Subcutaneous abdominal adipose tissue (tissue), 5 donors: ENCODE results near the gene PAPPA2.

Experiments used
- H3K27ac ChIP-seq: one replicate; pipeline ENCODE4 v1.7.0; 2013; ENCODE audit warnings: low read depth, mild to moderate bottlenecking, inconsistent platforms, low read length, moderate library complexity
- H3K27me3 ChIP-seq, 5 donors: one replicate each; pipeline ENCODE4 v1.7.0; 2013; ENCODE audit warnings: low read length in 5 of 5, inconsistent platforms in 1 of 5; ENCODE audit not compliant: control insufficient read depth in 5 of 5, insufficient read depth in 4 of 5
- H3K36me3 ChIP-seq, 5 donors: one replicate each; pipeline ENCODE4 v1.7.0; 2013; ENCODE audit warnings: low read length in 5 of 5; ENCODE audit not compliant: control insufficient read depth in 5 of 5, insufficient read depth in 5 of 5
- H3K4me1 ChIP-seq, 5 donors: one replicate each; pipeline ENCODE4 v1.7.0; 2013; ENCODE audit warnings: low read length in 5 of 5, mild to moderate bottlenecking in 3 of 5, moderate library complexity in 1 of 5; ENCODE audit not compliant: control insufficient read depth in 5 of 5, insufficient read depth in 5 of 5
- H3K4me3 ChIP-seq, 5 donors: one replicate each; pipeline ENCODE4 v1.7.0; 2013; ENCODE audit warnings: low read length in 5 of 5, low read depth in 1 of 5
- H3K9ac ChIP-seq, 5 donors: one replicate each; pipeline ENCODE4 v1.7.0; 2013; ENCODE audit warnings: low read length in 5 of 5, mild to moderate bottlenecking in 4 of 5, moderate library complexity in 3 of 5
- H3K9me3 ChIP-seq, 5 donors: one replicate each; pipeline ENCODE4 v1.7.0; 2013; ENCODE audit warnings: low read length in 5 of 5; ENCODE audit not compliant: control insufficient read depth in 5 of 5
- donor health status: healthy.
- donor health status: healthy.
- donor health status: healthy.
- donor health status: healthy.
- donor health status: healthy.

PAPPA2 gene

DNA sequence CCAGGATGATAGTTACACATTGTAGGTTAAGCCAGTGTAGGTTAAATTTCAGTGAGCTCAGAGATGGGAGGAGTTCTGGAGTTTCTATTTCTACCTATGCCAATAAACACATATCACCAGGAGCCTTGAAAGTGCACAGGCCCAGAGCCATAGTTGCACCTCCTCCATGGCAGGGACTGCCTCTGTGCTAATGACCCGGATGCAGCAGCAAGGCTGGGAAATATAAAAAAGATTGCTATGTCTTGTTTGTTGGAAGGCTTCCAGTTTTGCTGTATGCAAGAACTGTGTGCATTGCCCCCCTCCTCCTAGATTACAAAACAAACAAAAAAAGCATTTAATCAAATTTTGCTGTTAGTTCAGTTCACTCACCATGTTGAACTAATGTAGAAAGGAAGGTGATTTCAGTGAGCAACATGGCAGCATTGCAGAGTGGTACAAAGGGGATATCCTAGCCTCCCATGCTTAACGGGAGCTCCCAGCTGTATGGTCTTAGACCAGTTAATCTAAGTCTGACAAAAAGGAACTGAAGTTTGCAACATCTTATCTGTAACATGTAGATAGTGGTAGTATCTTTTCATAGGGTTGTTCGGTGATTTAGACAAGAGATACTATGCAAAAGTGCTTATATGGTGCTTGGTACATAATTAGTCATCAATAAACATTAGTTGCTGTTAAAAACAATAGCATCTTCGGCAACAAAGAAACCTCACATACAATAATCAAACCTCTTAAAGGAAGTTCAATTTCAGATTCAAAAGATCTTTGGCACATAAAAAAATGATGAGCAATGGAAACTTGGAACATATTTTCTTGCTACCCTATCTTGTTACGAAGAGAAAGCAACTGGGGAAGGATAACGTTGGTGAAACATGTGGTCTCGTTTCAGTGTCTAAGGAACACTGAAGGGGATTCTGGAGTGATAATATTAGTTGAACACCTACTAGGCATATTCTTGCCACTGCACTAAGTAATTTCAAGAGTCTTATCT lies 392.1 kb downstream of the PAPPA2 start:
- H3K36me3 ChIP-seq = no peaks in the 10 kb centered on the region
- H3K27ac ChIP-seq = no peak overlapping the region
- no peaks in the 10 kb centered on the region for H3K4me1 ChIP-seq
- H3K27me3 ChIP-seq = no peaks in the 10 kb centered on the region
- H3K9ac ChIP-seq = no peak overlapping the region
- H3K4me3 ChIP-seq = no peak overlapping the region
- no peaks in the 10 kb centered on the region for H3K9me3 ChIP-seq

GRCh38 chr1:176857632-176858031 lies 394.7 kb downstream of the PAPPA2 start:
- Histone ChIP-seq H3K9ac (no peak overlapping the region), H3K4me3 (no peak overlapping the region), H3K27me3 (no peaks in the 10 kb centered on the region), H3K36me3 (no peaks in the 10 kb centered on the region), H3K27ac (no peak overlapping the region), H3K4me1 (no peaks in the 10 kb centered on the region), H3K9me3 (no peaks in the 10 kb centered on the region)

GRCh38 chr1:176858433-176858916 lies 395.5 kb downstream of the PAPPA2 start:
- no peak overlapping the region for H3K4me3 ChIP-seq
- H3K4me1 ChIP-seq = no peaks in the 10 kb centered on the region
- H3K27ac ChIP-seq = no peak overlapping the region
- H3K27me3 ChIP-seq = no peaks in the 10 kb centered on the region
- no peaks in the 10 kb centered on the region for H3K9me3 ChIP-seq
- no peak overlapping the region for H3K9ac ChIP-seq
- H3K36me3 ChIP-seq = no peaks in the 10 kb centered on the region

DNA sequence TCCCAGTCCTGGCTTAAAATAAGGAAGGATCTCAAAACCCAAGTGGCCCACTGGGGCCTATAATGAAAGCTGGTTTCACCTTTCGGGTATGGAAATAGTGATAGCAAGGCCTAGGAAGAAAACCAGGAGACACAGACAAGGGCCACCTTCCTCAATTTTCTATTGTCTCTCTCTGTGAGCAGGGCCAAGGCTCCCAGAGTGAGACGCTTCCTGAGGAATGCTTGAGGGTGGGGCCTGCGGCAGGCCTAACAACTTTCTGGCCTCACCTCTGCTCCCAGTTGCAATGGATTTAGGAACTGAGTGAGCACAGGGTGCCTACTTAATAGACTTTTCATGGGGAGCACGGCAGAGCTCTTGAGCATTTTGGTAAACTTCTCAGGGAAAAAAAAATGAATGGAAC lies 400.6 kb downstream of the PAPPA2 start:
- Histone ChIP-seq H3K27me3 (peaks cover 0 to 4% (median 0%) of the 10 kb centered on the region in 5 donors), H3K9me3 (no peaks in the 10 kb centered on the region), H3K4me3 (no peak overlapping the region), H3K36me3 (no peaks in the 10 kb centered on the region), H3K4me1 (no peaks in the 10 kb centered on the region), H3K27ac (no peak overlapping the region), H3K9ac (no peak overlapping the region)

- peaks cover 0 to 4% (median 0%) of the 10 kb centered on the region in 5 donors for H3K27me3 ChIP-seq
- no peaks in the 10 kb centered on the region for H3K36me3 ChIP-seq
- no peak overlapping the region for H3K9ac ChIP-seq
- H3K9me3 ChIP-seq = no peaks in the 10 kb centered on the region
- H3K4me3 ChIP-seq = no peak overlapping the region
- H3K27ac ChIP-seq = no peak overlapping the region
- no peaks in the 10 kb centered on the region for H3K4me1 ChIP-seq
Observed at GRCh38 chr1:176864211-176864610, 401.2 kb downstream of the PAPPA2 start.

DNA sequence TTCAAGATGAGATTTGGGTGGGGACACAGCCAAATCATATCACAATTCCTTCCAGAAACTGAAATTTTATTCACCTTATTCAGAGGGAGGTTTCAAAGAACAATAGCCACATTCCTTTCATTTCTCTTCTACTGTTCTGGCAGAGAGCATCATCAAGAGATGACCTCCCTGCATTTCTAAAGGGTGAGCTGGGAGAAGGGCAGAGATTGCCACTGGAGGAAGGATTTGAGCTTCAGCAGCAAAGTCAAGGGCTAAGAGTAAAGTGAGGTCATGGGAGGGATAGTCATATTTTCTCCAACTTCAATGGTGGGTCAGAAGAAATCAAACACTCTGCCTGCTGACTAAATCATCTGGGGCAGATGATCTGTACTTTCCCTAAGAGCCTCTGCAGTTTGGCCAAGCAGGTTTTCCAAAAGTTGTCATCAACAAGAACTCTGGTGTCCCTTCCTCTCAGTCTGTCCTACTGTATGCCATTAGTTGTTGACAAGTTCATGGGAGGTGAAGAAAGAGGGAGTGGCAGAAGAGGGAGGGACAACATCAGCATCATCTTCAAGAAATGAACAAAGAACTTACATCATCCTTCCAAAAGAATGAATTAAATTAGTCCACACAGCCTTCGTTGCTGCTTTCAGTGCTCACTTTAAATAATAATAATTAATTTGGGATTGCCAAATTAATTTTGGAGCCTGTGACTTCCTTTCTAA lies 403.2 kb downstream of the PAPPA2 start:
- Histone ChIP-seq H3K27ac (no peak overlapping the region), H3K36me3 (no peaks in the 10 kb centered on the region), H3K4me1 (no peaks in the 10 kb centered on the region), H3K9me3 (no peaks in the 10 kb centered on the region), H3K27me3 (peaks cover 0 to 4% (median 0%) of the 10 kb centered on the region in 5 donors), H3K4me3 (no peak overlapping the region), H3K9ac (no peak overlapping the region)

DNA sequence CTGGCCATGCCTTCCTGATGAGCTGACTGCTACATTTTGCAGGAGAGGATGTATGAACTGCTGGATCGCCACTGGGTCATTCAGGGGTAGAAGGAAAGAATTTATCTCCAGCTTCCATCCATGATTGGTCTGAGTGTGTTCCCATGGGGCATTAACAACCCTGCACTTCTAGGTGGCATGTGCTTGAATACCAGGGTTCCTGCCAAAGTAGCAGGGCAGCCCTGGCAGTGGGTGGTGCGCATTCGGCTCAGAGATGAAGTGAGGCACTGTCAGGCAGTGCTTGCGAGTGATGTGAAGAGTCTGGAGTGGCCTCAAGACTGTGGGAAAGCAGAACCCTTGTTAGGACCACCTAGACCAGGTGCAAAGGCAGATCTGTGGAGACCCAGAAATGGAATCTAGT lies 406.6 kb downstream of the PAPPA2 start:
- H3K4me3 ChIP-seq = no peak overlapping the region
- no peak overlapping the region for H3K27ac ChIP-seq
- no peaks in the 10 kb centered on the region for H3K4me1 ChIP-seq
- peaks cover 0 to 4% (median 0%) of the 10 kb centered on the region in 5 donors for H3K27me3 ChIP-seq
- no peak overlapping the region for H3K9ac ChIP-seq
- H3K9me3 ChIP-seq = no peaks in the 10 kb centered on the region
- H3K36me3 ChIP-seq = no peaks in the 10 kb centered on the region

GRCh38 chr1:176876966-176877515 lies 414.1 kb downstream of the PAPPA2 start:
- no peak overlapping the region for H3K9ac ChIP-seq
- H3K9me3 ChIP-seq = no peaks in the 10 kb centered on the region
- peaks cover 0 to 2% (median 0%) of the 10 kb centered on the region in 5 donors for H3K27me3 ChIP-seq
- H3K27ac ChIP-seq = no peak overlapping the region
- no peaks in the 10 kb centered on the region for H3K36me3 ChIP-seq
- no peak overlapping the region for H3K4me3 ChIP-seq
- no peaks in the 10 kb centered on the region for H3K4me1 ChIP-seq

DNA sequence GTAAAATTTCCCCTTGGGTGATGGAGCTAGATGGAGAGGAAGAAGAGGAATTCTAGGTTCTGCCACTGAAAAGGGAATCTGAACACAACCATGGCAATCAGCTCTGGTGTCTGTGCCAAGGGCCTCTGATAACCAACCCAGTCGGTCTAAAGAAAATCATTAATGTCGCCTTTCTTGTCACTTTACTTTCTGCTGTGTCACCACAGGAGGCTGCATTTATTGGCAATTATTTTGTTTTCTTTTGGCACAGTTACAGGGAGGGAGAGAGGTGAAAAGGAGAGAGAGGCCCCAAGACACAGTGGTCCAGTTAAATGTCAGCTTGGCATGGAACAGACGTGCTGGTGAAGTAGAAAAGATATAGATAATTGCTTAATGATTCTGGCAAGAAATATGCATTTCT lies 414.6 kb downstream of the PAPPA2 start:
- Histone ChIP-seq H3K27ac (no peak overlapping the region), H3K4me1 (no peaks in the 10 kb centered on the region), H3K9ac (no peak overlapping the region), H3K4me3 (no peak overlapping the region), H3K27me3 (peaks cover 0 to 2% (median 0%) of the 10 kb centered on the region in 5 donors), H3K36me3 (no peaks in the 10 kb centered on the region), H3K9me3 (no peaks in the 10 kb centered on the region)
